NCI-H2196 (cell line): ENCODE results near the gene RNF175.

Experiments used
- DNase-seq: peaks from one replicate; lab custom pipeline; 2025; ENCODE audit not compliant: unreplicated experiment; lab: John Stamatoyannopoulos, UW

Gene RNF175

GRCh38 chr4:153759407-153760316, at the start of gene RNF175:
Gene RNF175, minus strand, starts transcription at chr4:153760024. Its CDS starts 162 bp downstream, at chr4:153759862.
- no peak for DNase-seq

GRCh38 chr4:153809307-153809706, 49.5 kb upstream of the RNF175 start:
- no peak for DNase-seq

DNA sequence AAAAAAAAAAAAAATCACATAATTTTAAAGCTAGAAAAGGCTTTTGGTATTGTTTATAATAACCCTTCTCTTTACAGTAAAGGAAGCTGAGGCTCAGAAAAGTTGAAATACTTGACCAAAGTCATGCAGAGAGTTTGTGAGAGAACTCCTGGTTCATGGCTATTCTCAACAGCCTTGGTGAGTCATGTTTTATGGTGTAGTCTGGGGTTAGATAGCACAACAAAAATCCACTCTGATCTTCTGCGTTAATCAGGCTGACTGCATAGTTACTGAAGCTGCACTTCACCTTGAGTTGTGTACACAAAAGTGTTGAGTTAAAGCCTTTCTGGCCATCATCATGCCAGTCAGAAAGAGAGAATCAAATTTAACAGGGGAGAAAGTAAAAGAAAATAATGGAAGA, 48.4 kb upstream of the RNF175 start:
- DNase-seq, result no peak

- no peak for DNase-seq
These were observed 46.2 kb upstream of the RNF175 start for GRCh38 chr4:153806073-153806472.

DNA sequence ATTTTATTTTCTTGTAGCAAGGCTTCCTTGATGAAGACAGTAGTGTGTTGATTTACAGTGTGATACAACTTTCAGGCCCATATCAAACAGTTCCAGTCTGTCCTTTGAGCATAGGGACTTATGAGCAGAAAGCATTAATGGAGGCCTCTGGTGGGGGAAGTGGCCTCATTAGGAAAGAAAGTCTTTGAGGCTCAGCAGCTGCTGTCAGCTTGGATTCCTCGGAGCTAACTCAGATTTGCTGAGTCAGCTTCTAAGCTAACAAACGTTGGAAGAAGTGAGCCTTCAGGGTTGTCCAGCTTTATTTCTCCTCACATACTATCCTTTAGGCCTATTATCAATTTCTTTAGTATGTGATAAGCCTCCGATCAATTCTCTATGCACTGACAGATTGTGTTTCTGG, 44.9 kb upstream of the RNF175 start:
- no peak for DNase-seq

DNA sequence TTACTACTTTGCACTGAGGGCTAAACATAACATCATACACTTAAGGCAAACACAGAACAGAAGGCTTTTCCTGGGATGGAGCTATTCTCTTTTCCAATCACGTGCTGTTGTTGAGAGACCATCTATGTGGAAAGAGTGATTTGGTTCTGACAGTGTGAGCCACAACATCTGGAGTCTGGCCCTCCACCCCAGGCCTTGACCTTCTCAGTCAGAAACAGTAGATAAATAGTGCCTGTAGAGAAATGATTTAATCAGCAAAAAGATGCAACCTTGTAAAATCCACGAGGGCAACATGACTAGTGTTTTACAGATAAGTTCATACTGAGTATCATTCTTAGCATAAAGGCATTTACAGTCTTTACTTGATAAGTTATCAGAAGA, 39.9 kb upstream of the RNF175 start:
- no peak for DNase-seq

DNA sequence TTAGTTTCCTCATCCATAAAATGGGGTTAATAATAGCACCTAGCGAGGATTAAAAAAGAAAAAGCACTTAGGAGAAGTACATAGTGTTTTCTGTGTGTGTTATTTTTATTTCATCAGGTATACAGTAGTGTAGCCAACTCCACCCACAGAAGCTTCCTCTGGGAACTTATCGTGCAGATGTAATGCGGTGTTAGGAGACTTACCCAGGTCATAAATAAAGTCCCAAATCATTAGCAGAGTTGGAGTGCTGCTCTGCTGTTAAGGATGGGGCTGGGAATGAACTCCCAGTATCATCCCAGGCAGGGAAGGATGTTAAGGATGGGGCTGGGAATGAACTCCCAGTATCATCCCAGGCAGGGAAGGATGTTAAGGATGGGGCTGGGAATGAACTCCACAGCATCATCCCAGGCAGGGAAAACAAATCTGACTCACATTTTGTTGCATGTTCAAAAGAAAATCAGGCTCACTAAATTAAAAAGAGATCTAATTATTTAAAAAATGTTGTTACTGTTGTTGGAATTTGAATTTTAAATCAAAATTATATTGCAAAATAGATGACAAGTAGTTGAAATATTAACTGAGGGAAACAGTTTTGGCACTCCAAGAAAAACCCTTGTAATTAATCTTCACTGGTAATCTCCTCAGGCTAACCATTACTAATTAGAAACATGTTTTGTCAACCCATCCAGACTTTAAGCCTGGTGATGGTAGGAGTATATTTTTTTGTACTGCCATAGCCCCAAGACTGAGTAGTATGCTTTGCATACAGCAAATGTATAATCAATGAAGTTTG, 39.3 kb upstream of the RNF175 start:
- no peak for DNase-seq

DNA sequence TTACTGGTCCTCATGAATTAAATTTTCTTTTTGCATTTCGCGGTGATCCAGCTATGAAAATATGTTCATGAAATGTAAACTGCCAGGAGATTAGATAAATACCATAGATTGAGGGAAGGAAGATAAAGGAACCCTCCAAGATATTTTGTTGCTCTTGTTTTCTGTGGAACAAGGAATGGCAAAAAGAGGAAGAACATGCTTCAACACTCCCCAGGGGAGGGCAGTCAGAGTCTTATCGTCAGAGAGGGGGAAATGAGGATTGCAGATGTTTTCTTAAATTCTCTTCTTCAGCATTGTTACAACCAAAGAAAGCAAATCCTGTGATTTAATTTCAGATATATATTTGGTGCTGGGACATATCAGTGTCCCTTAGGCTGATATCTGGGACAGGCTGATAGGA, 38.6 kb upstream of the RNF175 start:
- no peak for DNase-seq

DNA sequence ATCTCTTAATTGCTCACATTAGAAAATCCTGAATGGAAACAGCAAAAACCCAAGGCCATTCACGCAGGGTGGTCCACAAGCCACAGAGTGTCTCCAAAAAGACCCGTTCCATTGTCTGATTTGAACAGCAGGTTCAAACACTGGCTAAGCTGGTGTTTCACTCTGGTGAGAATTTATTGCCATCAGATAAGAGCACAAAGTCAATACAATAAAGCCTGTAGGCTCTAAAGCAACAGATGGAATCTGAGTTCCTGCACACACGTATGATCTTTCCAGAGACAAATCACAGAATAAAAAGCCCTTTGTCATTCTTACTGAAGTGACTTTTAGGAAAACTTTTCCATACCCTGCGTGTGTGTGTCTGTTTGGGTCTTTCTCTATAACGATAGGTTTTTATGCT, 34.2 kb upstream of the RNF175 start:
- DNase-seq, result no peak

- no peak for DNase-seq
These were observed 32.9 kb upstream of the RNF175 start for GRCh38 chr4:153792618-153793247.

GRCh38 chr4:153791746-153792617, 32.2 kb upstream of the RNF175 start:
- no peak for DNase-seq

DNA sequence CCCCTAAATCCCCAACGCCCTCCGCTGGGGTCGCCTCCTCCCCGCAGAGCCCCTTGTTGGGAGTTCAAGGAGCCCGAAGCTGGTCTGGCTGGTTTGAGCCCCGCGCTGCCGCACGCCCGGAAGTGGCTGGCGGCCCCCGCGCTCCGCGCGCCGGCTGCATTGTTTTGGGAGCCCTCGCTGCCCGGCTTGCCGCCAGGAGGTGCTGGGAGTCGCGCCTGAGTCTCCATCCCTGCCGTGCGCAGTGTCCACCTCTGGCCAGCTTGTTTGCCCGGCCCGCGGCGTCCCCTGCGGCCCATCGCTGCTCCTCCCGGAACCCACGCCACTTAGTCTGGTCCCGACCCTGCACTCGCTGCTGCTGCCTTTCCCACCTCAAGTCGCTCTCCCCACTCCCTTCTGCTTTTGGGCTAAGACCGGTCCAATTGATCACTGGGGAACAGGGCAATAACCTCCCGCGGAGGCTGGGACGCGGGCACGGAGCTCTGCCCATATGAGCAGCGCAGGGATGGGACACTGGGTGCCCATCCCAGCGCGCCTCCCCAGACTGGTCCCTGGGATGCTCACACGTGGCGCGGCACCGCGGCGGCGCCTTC, 31.2 kb upstream of the RNF175 start:
- DNase-seq, result no peak

DNA sequence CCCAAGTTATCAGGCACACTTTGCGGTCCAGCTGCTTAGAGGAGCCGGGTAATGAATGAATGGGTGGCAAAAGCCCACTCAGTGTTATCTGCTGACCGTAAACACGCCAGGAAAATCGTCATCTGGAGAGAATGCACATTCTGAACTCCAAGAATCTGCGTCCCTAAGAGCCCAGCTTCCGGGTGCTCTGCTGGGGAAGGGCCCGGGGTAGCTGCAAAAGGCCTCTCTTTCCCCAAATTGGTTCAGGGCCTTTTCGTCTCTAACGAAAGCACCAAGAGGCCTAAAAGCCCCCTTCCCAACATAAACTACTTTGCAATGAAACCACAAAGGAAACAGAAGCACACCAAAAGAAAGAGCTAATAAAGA, 30.7 kb upstream of the RNF175 start:
- no peak for DNase-seq

DNA sequence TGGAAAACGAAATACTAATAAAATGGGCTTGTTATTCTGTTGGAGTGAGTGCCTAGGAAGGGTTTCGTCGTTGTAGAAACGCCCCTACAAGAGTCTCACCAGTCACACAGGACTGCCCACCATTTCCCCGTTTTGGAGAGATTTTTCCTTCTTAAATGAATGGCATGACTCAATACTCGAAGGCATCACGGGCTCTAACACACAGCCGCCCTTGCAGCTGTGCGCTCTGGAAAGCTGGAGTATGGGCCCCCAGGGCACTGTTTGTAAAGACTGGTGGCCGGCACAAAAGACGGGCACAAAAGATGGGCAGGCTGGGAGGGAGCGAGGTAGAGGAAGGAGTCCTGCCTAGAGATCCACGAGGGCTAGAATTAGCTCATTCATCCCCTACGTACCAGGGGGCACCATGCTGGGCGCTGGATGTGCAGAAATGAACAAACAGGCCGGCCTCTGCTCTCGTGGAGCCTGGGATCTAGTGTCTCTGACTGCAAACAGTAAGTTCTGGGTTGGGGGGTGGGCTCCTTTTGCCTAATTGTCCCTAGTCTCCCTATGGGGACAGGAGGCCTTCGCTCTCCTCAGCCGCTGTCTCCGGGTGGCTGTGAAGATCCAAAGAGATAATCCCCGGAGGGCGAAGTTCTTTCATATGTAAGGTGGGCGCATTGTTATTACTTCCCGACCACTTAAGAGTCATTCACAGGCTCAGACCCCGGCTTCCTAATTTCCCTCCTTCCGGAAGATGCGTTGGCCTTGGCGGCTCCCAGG, 30.1 kb upstream of the RNF175 start:
- no peak for DNase-seq

DNA sequence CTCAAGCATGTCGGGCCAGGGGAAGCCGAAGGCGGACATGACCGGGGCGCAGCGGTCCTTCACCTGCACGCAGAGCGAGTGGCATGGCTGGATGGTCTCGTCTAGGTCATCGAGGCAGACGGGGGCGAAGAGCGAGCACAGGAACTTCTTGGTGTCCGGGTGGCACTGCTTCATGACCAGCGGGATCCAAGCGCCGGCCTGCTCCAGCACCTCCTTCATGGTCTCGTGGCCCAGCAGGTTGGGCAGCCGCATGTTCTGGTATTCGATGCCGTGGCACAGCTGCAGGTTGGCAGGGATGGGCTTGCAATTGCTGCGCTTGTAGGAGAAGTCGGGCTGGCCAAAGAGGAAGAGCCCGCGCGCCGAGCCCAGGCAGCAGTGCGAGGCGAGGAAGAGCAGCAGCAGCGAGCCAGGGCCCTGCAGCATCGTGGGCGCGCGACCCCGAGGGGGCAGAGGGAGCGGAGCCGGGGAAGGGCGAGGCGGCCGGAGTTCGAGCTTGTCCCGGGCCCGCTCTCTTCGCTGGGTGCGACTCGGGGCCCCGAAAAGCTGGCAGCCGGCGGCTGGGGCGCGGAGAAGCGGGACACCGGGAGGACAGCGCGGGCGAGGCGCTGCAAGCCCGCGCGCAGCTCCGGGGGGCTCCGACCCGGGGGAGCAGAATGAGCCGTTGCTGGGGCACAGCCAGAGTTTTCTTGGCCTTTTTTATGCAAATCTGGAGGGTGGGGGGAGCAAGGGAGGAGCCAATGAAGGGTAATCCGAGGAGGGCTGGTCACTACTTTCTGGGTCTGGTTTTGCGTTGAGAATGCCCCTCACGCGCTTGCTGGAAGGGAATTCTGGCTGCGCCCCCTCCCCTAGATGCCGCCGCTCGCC, 28.8 kb upstream of the RNF175 start, which contains the start of gene SFRP2:
Gene SFRP2 (minus strand): TSS at position 671 of the 864 bp plus-strand sequence. CDS start 248 bp downstream, at position 423.
- no peak for DNase-seq

GRCh38 chr4:153788051-153788412, 28.2 kb upstream of the RNF175 start:
- no peak for DNase-seq

DNA sequence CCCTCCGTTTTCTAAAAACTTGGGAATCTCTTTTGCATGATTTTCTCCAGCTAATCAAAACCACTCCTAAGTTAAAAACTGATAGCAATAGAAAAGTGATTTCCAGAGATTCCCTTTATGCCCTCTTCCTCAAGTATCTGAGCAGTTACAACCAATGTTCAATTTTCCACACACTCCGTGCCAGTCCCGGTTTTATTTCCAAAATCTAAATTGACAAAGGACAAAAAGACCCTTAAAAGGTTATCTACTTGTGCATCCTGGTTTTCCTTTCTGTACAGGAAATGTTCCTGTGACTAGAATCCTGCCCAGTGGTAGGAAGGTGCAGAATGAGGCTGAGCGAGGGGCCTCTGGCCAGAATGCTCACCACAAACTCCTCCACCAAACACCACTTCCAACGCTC, 27.8 kb upstream of the RNF175 start:
- DNase-seq, result no peak

DNA sequence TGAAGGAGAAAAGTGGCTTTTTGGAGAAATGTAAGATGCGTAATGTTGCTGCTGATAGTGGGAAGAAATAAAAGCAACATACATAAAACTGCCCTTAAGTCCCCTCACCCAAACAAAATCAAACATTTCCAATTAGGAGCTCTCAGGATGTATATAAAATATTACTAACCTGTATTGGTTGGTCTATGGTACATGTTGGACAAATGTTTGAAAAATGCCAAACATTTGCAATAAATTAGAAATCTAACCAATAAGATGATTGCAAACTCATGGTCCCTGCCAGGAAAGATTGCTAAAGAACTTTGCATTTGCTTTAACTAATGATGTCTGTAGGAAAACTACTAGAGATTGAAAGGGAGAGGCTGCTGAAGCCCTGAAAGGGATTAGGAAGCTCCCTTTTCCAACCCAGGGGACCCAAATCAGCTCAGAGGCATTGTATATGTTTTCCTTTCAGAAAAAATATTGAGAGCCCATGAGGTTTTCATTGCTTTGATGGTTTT, 27.3 kb upstream of the RNF175 start:
- no peak for DNase-seq
